GM03348 (cell line): ENCODE results near the gene HPRT1.

Experiments used
- DNase-seq: peaks from one replicate; pipeline ENCODE4 v3.0.0; 2012; ENCODE audit warnings: low spot score

HPRT1 gene

GRCh38 chrX:134543288-134543687 lies 83.3 kb downstream of the HPRT1 start:
- no peak for DNase-seq

GRCh38 chrX:134544135-134544512 lies 84.2 kb downstream of the HPRT1 start:
- no peak for DNase-seq

- no peak for DNase-seq
Measured at GRCh38 chrX:134544513-134545151, 84.7 kb downstream of the HPRT1 start.

GRCh38 chrX:134545510-134545909 lies 85.5 kb downstream of the HPRT1 start:
- no peak for DNase-seq

- peak; percentile 5 for DNase-seq
Measured at GRCh38 chrX:134546187-134546586, 86.2 kb downstream of the HPRT1 start.

- no peak for DNase-seq
Measured at GRCh38 chrX:134547047-134547679, 87.2 kb downstream of the HPRT1 start.

- DNase-seq = no peak
Measured at GRCh38 chrX:134548257-134549201, 88.6 kb downstream of the HPRT1 start.
